GM12865 (cell line): ENCODE data around the gene RNFT2.

Experiments used
- DNase-seq: peaks from one replicate; pipeline ENCODE4 v3.0.0; 2010; ENCODE audit warnings: low read depth
- H3K4me3 ChIP-seq: 2 replicates; pipeline ENCODE4 v1.5.1; 2011; ENCODE audit warnings: mild to moderate bottlenecking, low read depth, low read length, control low read depth
- CTCF ChIP-seq: IDR thresholded peaks from 2 replicates; pipeline ENCODE4 v1.5.1; 2011; ENCODE audit warnings: low read length, control low read depth, low read depth, inconsistent platforms; ENCODE audit not compliant: insufficient read depth; ENCODE audit errors: missing control alignments

The RNFT2 gene

DNA sequence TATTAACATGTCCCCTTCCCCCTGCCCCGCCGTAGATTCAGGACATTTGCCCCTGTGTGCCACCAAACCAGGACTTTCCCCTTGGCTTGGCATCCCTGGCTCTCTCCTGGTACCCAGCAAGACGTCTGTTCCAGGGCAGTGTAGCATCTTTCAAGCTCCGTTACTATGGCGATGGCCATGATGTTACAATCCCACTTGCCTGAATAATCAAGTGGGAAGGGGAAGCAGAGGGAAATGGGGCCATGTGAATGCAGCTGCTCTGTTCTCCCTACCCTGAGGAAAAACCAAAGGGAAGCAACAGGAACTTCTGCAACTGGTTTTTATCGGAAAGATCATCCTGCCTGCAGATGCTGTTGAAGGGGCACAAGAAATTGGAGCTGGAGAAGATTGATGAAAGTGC, 114.2 kb downstream of the RNFT2 start:
- no peak for DNase-seq
- no peak overlapping the region for H3K4me3 ChIP-seq
- no peak for TF ChIP-seq CTCF

DNA sequence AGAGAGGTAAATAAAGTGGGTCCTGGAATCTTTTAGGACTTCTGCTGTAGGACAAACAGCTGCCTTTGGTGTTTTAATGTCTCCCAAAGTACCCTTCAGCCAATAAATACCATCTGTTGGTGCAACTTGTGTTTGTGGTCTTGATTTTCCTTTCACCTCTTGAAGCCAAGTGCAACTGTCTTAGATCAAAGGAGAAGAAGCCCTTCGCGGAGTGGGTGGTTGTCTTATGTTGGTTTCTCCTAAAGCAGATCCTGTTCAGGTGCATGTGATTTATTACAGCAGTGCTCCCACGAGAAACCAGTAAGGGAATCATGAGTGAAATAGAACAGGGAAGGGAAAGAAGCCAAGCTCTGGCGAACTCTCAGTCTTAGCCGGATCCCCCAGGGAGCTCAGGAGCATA, 115.4 kb downstream of the RNFT2 start:
- no peak for TF ChIP-seq CTCF
- no peak overlapping the region for H3K4me3 ChIP-seq
- no peak for DNase-seq

- H3K4me3 ChIP-seq = no peak overlapping the region
- TF ChIP-seq CTCF = no peak
- DNase-seq = no peak
These were observed 117.8 kb downstream of the RNFT2 start for GRCh38 chr12:116855744-116856470.

- no peak for DNase-seq
- no peak for TF ChIP-seq CTCF
- H3K4me3 ChIP-seq = no peak overlapping the region
These were observed 118.6 kb downstream of the RNFT2 start for GRCh38 chr12:116856729-116857128.

DNA sequence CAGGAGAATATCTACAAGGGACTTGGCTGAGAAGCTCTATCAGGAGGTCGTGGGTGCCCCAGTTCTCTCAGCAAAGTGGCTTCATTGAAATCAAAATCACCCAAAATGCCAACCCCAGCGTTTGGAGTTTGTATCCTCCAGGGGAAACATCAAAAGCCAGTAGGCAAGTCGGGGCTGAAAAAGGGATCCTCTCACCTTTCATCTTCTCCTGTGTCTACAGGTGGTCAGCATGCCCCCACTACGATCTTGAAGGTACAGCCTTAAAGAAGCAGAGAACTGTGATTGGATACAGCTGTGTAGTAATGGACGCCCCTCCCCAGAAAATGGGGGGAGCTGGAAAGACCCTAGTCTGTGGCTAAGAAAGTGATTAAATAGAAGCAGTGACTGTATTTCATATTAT, 121.0 kb downstream of the RNFT2 start:
- no peak for TF ChIP-seq CTCF
- DNase-seq = no peak
- no peak overlapping the region for H3K4me3 ChIP-seq

GRCh38 chr12:116860263-116860662, 122.1 kb downstream of the RNFT2 start:
- no peak for TF ChIP-seq CTCF
- H3K4me3 ChIP-seq = no peak overlapping the region
- no peak for DNase-seq

GRCh38 chr12:116861320-116861719, 123.2 kb downstream of the RNFT2 start:
- DNase-seq = peak; percentile 78
- peak overlapping the region; percentile 10 for H3K4me3 ChIP-seq
- no peak for TF ChIP-seq CTCF
